GM21717 (cell line): Measurements from ENCODE around the gene TOR1A.

Source experiments
- ATAC-seq: cut with Tn5 transposase; IDR thresholded peaks from one replicate; pipeline ENCODE4 v1.9.1; 2021; ENCODE audit warnings: mild to moderate bottlenecking, moderate library complexity; ENCODE audit not compliant: unreplicated experiment

The TOR1A gene

DNA sequence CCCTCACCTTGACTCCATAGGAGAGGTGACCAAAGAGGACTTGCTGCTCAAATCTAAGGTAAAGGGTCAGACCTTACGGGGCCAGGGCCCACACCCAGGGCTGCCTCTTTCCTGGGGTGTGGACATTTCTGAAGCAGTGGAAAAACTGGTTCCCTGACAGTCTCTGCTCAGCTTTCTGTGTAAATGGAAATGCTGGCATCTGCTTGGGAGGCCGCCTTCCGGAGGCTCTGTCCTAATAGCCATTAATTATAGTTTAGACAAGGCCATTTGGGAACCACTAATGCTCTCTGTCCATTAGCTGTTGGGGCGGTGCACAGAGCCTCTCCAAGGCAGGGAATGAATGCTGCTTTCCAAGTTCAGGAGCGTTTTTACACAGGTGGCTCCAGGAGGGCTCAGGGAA, 28.6 kb upstream of the TOR1A start:
- no peak for ATAC-seq

DNA sequence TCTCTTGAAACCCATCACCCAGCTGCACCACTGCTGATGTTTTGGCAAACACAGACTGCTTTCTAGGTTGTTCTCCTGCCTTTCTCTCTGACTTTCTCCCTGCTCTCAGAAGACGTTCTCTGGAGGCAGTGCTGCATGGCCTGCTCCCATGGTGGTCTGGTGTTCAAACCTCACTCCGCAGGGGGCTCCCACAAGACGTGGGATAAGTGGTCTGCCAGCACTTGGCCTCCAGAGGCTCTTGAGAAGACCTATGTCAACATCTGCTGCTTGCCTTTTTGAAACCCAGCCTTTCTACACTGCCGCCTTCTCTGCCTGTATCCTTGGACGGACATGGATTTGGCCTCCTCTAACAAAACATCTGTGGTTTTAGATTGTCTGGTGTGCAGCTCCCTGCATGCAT, 27.9 kb upstream of the TOR1A start:
- no peak for ATAC-seq

DNA sequence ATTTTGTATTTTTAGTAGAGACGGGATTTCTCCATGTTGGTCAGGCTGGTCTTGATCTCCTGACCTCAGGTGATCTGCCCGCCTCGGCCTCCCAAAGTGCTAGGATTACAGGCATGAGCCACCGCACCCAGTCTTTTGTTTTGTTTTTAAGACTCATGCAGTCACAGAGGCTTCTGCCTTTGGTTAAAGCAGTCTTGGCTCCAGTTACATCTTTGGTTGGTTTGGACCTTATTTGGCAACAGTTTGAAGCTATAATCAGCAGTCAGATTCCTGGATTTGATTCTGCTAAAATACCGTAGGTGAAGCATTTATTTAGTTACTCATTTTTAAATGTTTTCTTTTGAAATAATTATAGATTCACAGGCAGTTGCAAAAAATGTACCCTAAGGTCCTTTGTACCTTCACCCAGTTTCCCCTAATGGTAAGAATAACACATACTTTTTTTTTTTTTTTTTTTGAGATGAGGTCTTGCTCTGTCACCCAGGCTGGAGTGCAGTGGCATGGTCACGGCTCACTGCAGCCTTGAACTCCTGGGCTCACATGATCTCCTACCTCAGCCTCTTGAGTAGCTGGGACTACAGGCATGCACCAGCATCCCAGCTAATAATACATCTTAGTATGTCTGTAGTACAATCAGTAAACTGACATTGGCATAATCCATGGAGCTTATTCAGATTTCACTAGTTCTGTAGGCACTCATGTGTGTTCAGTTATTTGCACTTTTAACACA, 27.1 kb upstream of the TOR1A start:
- no peak for ATAC-seq

DNA sequence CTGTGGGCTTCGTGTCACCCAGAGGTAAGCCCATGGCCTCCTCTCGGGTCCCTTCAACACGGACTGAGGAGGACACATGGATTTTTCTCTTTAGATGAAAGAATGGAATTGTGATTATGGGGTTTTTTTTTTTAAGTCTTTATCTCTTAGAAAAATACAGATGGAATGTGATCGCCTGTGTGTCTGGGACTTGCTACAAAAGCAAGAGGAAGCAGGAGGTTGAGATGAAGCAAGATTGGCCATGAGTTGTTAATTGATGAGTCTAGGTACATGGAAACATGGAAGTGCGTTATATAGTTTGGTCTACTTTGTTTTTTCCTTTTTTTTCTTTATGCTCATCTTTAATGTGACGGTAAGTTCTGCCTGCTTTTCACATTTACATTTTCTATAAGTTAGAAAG, 26.0 kb upstream of the TOR1A start:
- ATAC-seq = no peak

DNA sequence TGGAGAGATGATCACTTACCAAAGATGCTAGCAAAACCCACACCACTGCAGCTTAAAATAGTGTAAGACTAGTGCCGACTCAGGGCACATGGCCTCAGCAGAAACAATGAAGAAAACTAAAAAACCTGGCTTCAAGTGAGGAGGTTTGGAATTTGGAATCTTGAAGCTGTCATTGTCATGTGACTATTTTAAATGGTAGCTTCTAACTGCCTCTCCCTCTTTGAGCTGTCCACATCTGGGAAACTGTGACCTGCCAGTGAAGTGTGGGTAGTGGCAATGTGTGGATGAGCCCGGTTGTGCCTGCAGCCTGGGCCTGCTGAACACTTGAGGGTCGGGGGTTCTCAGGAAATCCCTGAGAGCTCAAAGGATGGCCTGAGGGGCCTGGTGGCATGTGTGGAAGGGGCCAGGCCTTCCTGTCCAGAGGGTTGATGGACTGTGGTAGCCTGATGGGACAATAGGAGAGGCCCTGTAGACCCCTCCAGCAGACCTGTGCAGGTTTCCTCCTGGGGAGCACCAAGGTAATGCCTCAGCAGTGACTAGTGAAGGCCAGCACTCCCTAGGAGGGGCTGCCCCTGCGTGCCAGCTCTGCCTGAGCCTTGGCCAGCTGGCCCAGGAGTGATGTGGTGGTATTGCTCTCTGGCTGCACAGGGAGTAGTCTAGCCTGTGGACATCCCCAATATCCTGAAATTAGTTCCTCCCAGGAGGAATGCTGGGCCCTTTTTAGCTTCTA, 24.9 kb upstream of the TOR1A start:
- ATAC-seq = no peak

DNA sequence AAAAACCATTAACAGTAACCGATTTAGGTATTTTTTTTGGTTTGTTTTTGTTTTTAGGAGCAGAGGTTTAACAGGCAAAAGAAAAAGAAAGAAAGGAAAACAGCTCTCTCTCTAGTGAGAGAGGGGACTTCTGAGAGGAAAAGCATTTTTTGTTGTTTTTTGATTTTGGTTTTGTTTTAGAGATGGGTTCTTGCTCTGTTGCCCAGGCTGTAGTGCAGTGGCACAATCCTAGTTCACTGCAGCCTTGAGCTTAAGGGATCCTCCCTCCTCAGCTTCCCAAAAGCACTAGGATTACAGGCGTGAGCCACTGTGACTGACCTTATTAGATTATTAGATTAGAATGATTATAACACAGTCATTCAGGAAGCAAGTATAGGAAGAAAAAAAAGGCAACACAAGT, 21.4 kb upstream of the TOR1A start:
- ATAC-seq = no peak

DNA sequence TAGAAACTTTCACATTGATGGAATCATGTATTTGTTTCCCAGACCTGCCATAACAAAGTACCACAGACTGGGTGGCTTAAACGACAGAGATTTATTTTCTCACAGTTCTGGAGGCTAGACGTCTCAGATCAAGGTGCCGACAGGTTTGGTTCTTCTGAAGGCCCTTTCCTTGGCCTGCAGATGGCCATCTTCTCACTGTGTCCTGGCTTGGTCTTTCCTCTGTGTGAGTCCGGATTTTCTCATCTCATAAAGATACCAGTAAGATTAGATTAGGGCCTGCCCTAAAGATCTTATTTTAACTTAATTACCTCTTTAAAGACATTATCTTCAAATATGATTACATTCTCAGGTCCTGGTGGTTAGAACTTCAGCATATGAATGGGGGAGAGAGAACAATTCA, 17.1 kb upstream of the TOR1A start:
- ATAC-seq = no peak

DNA sequence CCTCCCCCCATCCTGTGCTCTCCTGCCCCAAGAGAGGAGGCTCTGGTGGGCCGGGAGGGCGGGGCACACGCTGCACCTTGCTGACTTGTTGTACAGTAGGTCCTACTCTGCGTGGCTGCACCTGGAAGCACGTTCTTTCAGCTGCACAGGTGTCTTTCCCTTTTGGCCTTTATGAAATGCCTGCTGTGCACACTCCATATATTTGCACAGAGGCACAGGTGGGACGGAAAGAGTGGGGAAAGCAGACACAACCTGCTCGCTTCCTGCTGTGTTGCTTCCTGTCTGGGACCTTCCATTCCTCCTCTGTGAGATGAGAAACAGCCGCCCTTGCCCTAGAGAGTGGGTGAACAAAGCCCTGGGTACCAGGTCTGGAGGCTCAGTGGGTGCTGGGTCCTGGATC, 16.1 kb upstream of the TOR1A start:
- ATAC-seq = no peak

DNA sequence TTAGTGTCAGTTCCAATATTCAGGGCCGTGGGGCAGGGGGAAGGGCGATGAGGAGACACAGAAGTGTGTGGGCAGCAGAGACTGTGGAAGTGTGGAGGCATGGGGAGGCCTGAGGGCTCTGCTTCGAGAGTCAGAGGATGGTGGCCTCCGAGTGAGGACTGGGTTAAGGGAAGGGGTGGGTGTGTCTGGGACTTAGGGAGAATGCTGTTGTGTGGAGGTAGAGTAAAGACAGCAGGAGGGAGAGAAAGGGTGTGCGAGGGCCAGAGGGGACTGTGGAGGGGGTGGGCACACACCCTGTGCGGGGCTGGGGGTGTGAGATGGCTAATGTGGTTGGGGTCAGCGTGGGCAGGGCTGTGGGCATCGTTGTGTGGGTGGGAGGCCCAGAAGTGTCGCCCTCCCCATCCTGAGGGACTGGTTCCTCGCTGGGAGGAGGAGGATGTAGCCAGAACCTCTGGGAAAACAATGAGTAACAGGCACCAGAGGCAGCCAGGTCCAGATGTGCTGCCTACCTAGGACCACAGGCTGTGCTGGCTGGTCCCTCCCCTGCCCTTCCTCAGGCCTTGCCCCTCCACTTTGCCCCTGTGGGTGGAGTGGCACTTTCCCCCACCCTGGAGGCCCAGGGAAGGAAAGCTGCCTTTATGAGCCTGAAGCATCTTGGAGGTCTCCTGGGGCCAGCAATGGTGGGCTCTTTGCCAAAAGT, 15.5 kb upstream of the TOR1A start:
- ATAC-seq = no peak

DNA sequence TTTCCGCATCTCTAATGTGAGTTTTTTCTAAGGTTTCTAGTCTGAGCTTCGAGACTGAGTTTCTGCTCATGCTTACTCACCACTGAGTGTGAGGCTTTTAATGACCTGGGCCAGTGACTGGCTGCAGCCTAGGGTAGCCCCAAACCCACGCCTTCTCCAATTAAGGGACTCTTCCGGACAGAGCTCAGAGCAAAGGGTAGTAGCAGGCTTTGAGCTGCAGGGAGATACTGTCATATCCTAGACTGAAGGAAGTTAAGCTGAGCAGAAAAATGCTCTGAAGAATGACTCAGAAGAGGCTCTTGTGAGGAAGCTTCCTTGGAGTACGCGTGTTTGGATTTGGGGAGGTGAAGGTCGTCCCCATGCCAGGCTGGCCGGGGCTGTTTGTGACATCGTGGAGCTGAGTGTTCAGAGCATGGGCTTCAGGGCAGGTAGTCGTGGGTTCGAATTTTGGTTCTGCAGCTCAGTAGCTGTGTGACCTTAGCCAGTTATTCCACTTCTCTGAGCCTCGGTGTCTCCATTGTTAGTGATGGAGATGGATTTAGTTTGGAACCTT, 14.8 kb upstream of the TOR1A start:
- ATAC-seq = no peak

DNA sequence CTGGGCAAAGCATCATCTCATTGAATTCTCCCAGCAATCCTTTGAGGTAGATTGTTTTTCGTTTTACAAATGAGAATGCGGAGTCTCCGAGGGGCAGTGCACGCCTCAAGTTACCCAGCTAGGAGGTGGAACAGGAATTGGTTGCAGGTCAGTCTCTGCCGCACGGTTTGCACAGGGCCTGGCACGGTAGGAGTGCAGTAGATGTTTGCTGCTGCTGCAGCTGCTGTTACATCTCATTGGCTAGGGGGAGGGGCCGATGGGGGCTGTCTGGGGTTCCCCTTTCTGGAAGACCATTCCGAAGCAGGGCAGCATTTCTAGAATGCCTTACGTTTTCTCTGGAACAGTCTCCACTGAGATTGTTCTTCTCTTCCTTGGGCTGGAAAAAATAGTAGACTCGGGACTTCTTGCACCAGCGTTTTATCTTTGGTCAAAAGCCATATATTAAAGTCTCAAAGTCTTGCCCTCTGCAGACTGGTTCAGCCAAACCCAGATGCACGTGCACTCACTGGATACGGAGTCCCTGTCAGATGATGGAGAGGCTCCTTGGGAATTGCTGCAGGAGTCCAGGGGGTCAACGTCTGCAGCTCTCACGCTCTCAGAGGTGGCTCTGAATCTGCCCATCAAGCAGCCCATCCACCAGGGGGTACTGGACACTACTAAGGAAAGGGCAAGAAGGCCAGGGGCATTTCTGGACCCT, 12.5 kb upstream of the TOR1A start:
- no peak for ATAC-seq

DNA sequence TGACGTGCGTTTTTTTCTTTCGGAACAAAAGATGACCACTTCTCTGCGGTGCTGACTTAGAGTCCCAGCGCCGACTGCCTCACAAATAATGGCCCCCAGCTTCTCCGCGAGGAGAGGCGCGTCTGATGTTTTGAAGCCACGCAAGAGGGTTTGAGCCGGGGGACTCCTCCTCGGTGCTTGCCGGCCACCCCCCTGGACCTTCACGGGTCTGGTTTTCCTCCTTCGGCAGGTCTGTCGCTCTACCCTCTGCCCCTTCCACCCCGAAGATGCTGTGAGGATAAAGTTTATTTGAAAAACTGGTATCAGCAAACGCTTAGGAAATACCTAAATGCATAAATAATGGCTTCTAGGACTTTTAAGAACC, 11.9 kb upstream of the TOR1A start:
- no peak for ATAC-seq

DNA sequence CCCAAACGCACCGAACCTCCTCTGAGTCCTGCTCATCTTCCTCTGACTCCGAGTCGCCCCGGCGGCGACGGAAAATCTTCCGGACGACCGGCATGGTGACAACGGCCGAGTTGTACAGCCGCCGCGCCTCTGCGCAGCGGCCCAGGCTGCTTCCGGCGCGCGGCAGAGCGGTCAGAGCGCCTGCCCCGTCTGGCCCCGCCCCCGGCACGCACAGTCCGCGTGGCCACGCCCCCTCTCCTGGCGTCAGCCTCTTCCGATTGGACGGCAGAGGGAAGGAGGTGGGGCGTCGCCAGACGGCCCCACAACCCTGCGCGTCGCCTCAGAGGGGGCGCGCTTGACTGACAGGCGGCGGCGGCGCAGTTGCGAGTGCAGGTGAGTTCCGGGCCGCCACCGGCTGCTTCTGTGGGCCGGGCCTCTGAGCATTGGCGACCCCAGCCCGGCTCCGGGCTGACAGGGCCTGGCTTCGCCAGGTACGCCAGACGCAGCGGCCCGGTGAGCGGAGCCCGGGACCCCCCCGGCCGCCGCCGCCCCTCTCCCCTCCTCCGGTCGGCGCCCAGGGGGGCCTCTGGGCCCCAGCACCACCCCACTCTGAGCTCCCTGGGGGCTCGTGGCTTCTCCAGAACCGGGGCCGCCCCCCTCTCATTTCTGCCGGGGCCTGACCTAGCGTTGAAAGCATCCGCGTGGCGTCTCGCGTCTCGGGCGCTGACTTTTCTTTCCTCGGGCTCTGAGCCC, 11.4 kb upstream of the TOR1A start, which contains the start of the genes C9orf78 and USP20:
C9orf78 (minus strand) TSS at position 148 of the 732 bp plus-strand sequence; CDS start at position 94, 54 bp downstream.
USP20 (plus strand) TSS at position 331 of the 732 bp plus-strand sequence. CDS start 17,098 bp downstream, outside the sequence.
- ATAC-seq = peak; percentile 88

DNA sequence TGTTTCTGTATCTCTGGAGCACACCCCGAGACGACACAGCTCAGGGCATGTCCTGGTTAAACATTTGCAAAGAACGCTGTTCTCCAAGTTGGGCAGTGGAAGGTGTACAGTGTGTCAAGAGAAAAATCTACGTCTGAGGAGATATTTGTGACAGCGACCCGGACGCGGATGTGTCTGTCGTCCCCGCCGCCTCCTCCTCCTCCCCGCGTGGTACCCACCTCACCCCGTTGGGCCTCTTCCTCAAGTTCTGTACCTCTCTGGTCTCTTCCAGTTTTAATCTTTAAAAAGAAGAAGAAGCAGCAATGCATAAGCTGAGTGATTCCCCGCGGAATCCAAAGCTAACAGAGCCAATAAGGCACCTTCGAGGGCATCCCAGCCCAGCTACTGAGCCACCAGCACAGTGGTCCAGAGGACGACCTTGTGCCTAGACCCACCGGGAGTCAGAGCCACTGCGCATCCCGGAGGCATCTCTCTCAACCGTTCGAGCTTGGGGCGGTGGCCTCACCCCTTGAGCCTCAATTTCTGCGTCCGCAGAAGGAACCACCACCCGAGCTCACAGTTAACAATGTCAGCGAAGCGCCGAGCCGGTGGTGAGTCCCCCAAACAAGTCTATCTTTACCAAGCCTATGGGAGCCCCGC, 10.7 kb upstream of the TOR1A start:
- ATAC-seq = peak; percentile 9

DNA sequence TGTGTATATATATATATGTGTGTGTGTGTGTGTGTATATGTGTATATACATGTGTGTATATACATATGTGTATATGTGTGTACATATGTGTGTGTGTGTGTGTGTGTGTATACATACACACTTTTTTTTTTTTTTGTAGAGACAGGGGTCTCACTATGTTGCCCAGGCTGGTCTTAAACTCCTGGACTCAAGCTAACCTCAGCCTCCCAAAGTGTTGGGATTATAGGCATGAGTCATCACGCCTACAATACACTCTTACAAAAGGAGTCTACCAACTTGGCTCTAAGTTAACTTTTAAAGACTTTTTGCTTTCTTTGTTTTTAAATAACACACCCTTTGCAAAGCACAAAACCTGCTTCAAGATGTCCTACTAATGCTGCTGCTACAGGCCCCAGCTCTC, 9.0 kb upstream of the TOR1A start:
- ATAC-seq = no peak

DNA sequence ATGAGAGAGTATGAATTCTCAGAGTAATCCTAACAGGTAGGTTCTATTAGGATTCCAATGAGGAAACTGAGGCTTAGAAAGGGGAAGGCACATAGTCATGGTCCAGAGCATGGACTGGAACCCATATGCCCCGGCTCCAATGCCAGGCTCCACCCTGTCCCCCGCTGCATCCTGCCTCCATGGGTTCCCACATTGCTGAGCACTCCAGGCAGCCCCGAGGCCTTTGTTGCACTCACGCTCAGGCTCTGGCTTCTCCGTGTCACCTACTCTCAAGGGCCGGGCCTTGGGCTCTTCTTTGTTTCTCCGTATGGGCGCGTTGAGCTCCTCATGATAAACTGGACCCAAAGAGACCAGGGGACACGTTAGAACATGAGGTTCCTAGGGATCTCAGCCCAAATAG, 5.0 kb upstream of the TOR1A start:
- ATAC-seq = no peak

DNA sequence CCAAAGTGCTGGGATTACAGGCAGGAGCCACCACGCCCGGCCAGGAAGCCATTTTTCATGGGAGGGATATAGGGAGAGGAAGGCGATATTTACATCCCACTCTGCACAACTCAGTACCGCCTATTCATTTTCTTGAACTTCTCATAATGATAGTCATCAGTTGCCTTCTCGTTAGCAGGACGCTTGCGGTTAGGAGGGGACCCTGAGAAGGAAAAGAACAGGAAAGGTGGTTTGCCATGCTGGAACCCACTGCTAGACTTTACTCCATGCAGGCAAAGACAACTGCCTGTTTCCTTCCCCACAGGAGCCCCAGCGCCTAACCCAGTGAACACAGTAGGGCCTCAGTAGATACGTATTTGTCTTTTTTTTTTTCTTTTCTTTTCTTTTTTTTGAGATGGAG, 4.1 kb upstream of the TOR1A start:
- no peak for ATAC-seq

DNA sequence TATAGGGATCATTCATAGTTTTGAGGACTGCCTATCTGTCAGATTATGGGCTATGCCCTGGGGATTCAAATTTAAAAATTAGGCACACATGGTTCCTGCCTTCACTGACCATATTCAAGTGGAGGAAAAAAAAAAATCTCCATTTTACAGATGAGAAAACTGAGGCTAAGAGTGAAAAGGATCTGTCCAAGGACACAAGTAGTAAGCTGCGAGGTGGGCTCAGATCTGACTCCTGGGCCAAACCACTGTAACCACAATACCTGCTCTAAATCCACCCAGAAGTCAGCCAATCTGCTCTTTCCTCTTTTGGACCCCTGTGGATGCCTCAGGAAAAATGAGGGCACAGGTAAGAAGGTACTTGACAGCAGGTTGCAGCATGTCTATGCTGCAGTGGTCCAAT, 2.8 kb upstream of the TOR1A start:
- ATAC-seq = no peak

DNA sequence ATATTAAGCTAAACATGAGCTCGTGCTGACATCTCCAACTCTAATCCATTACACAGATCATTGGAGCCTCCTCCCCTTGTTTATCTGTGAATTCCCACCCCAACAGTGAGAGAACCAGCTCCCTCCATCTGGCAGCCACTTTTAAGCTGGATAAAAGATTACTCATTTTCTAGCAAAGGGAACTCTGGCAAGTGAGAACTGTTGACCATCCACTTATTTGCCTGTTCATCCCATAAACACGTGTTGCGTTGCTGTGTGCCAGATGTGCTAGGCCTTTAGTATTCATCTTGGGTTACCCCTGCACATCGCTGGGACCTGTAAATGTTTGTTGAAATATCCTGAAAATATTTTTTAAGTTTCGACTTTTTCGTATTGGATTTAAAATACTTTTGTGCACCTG, 2.4 kb upstream of the TOR1A start:
- no peak for ATAC-seq

DNA sequence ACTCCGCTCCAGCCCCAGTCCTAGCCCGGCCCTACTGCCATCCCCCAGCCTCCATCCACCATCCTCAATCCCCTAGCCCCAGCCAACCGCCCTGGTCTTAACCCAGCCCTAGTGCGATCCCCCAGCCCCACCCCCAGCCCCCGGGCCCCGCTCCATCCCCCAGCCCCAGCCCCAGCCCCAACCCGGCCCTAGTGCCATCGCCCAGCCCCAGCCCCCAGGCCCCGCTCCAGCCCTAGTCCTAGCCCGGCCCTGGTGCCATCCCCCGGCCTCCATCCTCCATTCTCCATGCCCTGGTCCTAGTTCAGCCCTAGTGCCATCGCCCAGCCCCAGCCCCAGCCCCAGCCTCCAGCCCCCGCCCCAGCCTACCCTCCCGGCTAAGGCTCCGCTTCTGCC, 398 bp downstream of the TOR1A start:
- ATAC-seq = no peak
